CD4-positive, alpha-beta T cell treated with Interleukin-4 for 1 hour (primary cell): ENCODE results near the gene SPATA31A1.
"Not testable (repeated sequence)": the region's sequence is repeated elsewhere in the genome, so short reads cannot be mapped to it uniquely, and the experiment has no call there.

ENCODE experiments used
- DNase-seq, 2 donors: peaks; one replicate each; pipeline ENCODE4 v3.0.0-alpha.2; 2020 to 2022

The SPATA31A1 gene

GRCh38 chr9:39355369-39355768 lies at the start of gene SPATA31A1:
TSS of gene SPATA31A1 (plus strand) at chr9:39355669. CDS start at chr9:39355731, 62 bp downstream.
- not testable (repeated sequence) for DNase-seq

- DNase-seq: not testable (repeated sequence)
Observed at GRCh38 chr9:39407261-39408204, 52.1 kb downstream of the SPATA31A1 start.

GRCh38 chr9:39411254-39411940 lies 55.9 kb downstream of the SPATA31A1 start:
- DNase-seq: not testable (repeated sequence)
